Measurements from ENCODE around the gene PMM2. TPM values are rescaled to one million over a fixed set of nuclear protein-coding genes. Genes with fewer than 3 reads are reported as not detected.

Gene PMM2
- total and polyA plus RNA-seq, 2 donors (not counting 1 experiment from before 2014, with no cell fraction given) = 15.8 to 47.5 TPM

DNA sequence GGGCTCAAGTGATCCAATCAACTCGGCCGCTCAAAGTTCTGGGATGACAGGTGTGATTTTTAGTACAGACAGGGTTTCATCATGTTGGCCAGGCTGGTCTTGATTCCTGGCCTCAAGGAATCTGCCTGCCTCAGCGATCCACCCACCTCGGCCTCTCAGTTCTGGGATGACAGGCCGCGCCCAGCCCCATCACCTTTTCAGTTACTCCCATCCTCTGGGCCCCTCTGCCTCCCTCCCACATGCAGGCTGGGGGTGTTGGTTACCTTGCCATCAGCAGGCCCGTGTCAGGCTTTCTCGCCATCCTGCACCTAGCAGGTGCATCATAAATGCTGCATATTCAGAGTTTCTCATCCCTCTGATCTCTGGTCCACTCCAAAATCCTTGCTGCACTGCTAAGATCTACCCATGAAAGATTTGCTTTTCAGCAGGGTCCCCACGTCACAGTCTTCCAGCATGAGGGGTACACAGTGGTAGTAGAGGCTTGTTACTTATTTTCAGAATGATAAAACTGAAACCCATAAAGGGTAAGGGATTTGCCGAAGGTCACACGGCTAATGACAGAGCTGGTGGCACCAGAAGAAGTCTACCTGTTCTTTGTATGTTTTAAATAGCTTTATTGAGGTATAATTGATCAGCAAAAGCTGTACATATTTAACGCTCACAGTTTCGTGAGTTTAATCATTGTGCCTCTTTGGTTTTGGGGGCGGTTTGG, 16.6 kb downstream of the PMM2 start:
- DNase-seq = no peak
- peaks cover 7 to 79% of the 10 kb centered on the region in 2 experiments for H3K36me3 ChIP-seq (replicated peaks in 1 of 2; ENCODE audit: control extremely low read depth in 1 of 2, control insufficient read depth in 1 of 2, extremely low read depth in 1 of 2, insufficient read depth in 2 of 2, low read length in 1 of 2)
- no peak for ATAC-seq (ENCODE audit: low read depth)
- 84% methylated on average over 10 of the region's 14 CpGs for WGBS (ENCODE audit: insufficient coverage)
- H3K9me3 ChIP-seq (ENCODE audit: control extremely low read depth in 1 of 3, control insufficient read depth in 2 of 3, insufficient read depth in 1 of 3, low read length in 2 of 3) = no peaks in the 10 kb centered on the region
- Mint-ChIP-seq H3K9me3 (ENCODE audit: insufficient read depth) (no peaks in the 10 kb centered on the region), H3K27me3 (no peaks in the 10 kb centered on the region), H3K4me3 (no peak overlapping the region), H3K4me1 (peaks cover 13% of the 10 kb centered on the region), H3K27ac (no peak overlapping the region)
- ChIA-PET CTCF (no interaction called here), POLR2A (no interaction called here)
- no peak overlapping the region for H2AFZ ChIP-seq (ENCODE audit: insufficient read depth, low read depth, low read length, poor library complexity, severe bottlenecking)
- no peak overlapping the region for H3K9ac ChIP-seq (ENCODE audit: low read length)
- peaks cover 12% of the 10 kb centered on the region for H3K79me2 ChIP-seq (ENCODE audit: control insufficient read depth, insufficient read depth, low read length)
- no peak for TF ChIP-seq EZH2 (IDR thresholded peaks at IDR 0.05; ENCODE audit: borderline replicate concordance, insufficient read depth, low read depth, low read length, poor library complexity, severe bottlenecking)
- TF ChIP-seq, protein P1, sequence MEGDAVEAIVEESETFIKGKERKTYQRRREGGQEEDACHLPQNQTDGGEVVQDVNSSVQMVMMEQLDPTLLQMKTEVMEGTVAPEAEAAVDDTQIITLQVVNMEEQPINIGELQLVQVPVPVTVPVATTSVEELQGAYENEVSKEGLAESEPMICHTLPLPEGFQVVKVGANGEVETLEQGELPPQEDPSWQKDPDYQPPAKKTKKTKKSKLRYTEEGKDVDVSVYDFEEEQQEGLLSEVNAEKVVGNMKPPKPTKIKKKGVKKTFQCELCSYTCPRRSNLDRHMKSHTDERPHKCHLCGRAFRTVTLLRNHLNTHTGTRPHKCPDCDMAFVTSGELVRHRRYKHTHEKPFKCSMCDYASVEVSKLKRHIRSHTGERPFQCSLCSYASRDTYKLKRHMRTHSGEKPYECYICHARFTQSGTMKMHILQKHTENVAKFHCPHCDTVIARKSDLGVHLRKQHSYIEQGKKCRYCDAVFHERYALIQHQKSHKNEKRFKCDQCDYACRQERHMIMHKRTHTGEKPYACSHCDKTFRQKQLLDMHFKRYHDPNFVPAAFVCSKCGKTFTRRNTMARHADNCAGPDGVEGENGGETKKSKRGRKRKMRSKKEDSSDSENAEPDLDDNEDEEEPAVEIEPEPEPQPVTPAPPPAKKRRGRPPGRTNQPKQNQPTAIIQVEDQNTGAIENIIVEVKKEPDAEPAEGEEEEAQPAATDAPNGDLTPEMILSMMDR (IDR thresholded peaks at IDR 0.05) = no peak
- H4K20me1 ChIP-seq (ENCODE audit: control insufficient read depth, insufficient read depth, low read length, poor library complexity, severe bottlenecking) = peaks cover 5% of the 10 kb centered on the region
- intact Hi-C loops (cut with micrococcal nuclease) = no loop called here
- no peaks in the 10 kb centered on the region for H3K27me3 ChIP-seq (replicated peaks in 1 of 4; ENCODE audit: control extremely low read depth in 1 of 4, control insufficient read depth in 3 of 4, insufficient read depth in 4 of 4, low read length in 3 of 4)
- peaks cover 7 to 8% of the 10 kb centered on the region in 2 donors for H3K4me1 ChIP-seq (ENCODE audit: control insufficient read depth in 2 of 2, insufficient read depth in 2 of 2, low read length in 2 of 2)
- H3K4me2 ChIP-seq (replicated peaks; ENCODE audit: low read depth, low read length, poor library complexity, severe bottlenecking) = no peak overlapping the region
- no peak overlapping the region for H3K27ac ChIP-seq (ENCODE audit: low read length in 2 of 2)
- H3K4me3 ChIP-seq (ENCODE audit: control extremely low read depth in 1 of 5, extremely low read depth in 1 of 5, insufficient read depth in 1 of 5, low read depth in 2 of 5, low read length in 4 of 5) = no peak overlapping the region

DNA sequence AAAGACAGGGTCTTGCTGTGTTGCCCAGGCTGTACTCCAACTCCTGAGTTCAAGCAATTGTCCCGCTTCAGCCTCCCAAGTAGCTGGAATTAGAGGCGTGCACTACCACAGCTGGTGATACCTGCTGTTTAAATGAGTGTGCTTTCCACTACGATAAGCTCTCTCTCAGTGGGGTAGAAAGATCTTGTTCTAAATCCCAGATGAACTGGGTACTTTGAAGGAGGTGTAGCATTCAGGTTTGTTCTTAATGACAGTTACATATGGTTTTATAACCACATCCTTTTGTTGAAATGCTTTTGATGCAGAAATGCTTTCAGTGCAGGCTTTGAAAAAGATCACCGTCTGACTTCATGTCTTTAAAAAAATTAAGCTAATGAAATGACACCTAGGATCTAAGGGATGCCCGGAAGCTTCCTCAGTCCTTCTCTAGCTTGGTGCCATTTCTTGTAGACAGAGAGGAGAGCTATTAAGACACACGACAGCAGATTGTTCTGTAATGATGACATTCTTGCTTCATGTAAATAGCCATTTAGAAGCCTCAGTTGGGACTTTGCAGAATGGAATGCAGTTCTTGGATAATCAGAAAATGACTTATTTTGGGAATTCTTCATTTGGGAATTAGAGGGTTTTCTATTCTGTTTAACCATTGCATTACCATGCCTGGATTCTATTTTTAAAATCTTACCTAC, 19.5 kb downstream of the PMM2 start:
- H3K4me2 ChIP-seq (replicated peaks; ENCODE audit: low read depth, low read length, poor library complexity, severe bottlenecking) = no peak overlapping the region
- DNase-seq = no peak
- Mint-ChIP-seq H3K27ac (no peak overlapping the region), H3K27me3 (no peaks in the 10 kb centered on the region), H3K4me1 (peaks cover 18% of the 10 kb centered on the region), H3K9me3 (ENCODE audit: insufficient read depth) (no peaks in the 10 kb centered on the region), H3K4me3 (no peak overlapping the region)
- CTCF ChIA-PET = interaction anchor here (0.5 to 1.4 kb wide), 4 partner anchors 63 to 119 kb away, joined by 3 read pairs; no protein-coding TSS in a partner anchor
- intact Hi-C loops (cut with micrococcal nuclease) = no loop called here
- H3K27ac ChIP-seq (ENCODE audit: low read length in 2 of 2) = no peak overlapping the region
- peaks cover 8% of the 10 kb centered on the region in 2 donors for H3K4me1 ChIP-seq (ENCODE audit: control insufficient read depth in 2 of 2, insufficient read depth in 2 of 2, low read length in 2 of 2)
- H3K4me3 ChIP-seq (ENCODE audit: control extremely low read depth in 1 of 5, extremely low read depth in 1 of 5, insufficient read depth in 1 of 5, low read depth in 2 of 5, low read length in 4 of 5) = no peak overlapping the region
- no peak overlapping the region for H3K9ac ChIP-seq (ENCODE audit: low read length)
- peaks cover 28% of the 10 kb centered on the region for H3K79me2 ChIP-seq (ENCODE audit: control insufficient read depth, insufficient read depth, low read length)
- H2AFZ ChIP-seq (ENCODE audit: insufficient read depth, low read depth, low read length, poor library complexity, severe bottlenecking) = no peak overlapping the region
- H3K9me3 ChIP-seq (ENCODE audit: control extremely low read depth in 1 of 3, control insufficient read depth in 2 of 3, insufficient read depth in 1 of 3, low read length in 2 of 3) = no peaks in the 10 kb centered on the region
- WGBS (ENCODE audit: insufficient coverage) = 59% methylated on average over 5 of the region's 6 CpGs
- TF ChIP-seq EZH2 (IDR thresholded peaks at IDR 0.05; ENCODE audit: borderline replicate concordance, insufficient read depth, low read depth, low read length, poor library complexity, severe bottlenecking) = no peak
- TF ChIP-seq, protein P1 (IDR thresholded peaks at IDR 0.05) = no peak
- H3K36me3 ChIP-seq (replicated peaks in 1 of 2; ENCODE audit: control extremely low read depth in 1 of 2, control insufficient read depth in 1 of 2, extremely low read depth in 1 of 2, insufficient read depth in 2 of 2, low read length in 1 of 2) = peaks cover 7 to 65% of the 10 kb centered on the region in 2 experiments
- POLR2A ChIA-PET = interaction anchor here (0.6 to 0.7 kb wide), 2 partner anchors 256 to 1963 kb away, joined by 3 to 7 read pairs; no protein-coding TSS in a partner anchor
- H4K20me1 ChIP-seq (ENCODE audit: control insufficient read depth, insufficient read depth, low read length, poor library complexity, severe bottlenecking) = no peaks in the 10 kb centered on the region
- no peaks in the 10 kb centered on the region for H3K27me3 ChIP-seq (replicated peaks in 1 of 4; ENCODE audit: control extremely low read depth in 1 of 4, control insufficient read depth in 3 of 4, insufficient read depth in 4 of 4, low read length in 3 of 4)
- no peak for ATAC-seq (ENCODE audit: low read depth)

Measured in B cell (primary cell).